ENCODE measurements around the gene WNT5A. TPM values are rescaled to one million over a fixed set of nuclear protein-coding genes. Genes with fewer than 3 reads are reported as not detected.

The WNT5A gene
- total RNA-seq, 1 donor from 2014 or later: 24.5 TPM

GRCh38 chr3:55521064-55521737 lies 34.1 kb upstream of the WNT5A start:
- Histone ChIP-seq H3K36me3 (no peaks in the 10 kb centered on the region), H3K9me3 (no peaks in the 10 kb centered on the region), H3K27ac (no peak overlapping the region), H3K4me3 (no peak overlapping the region), H3K4me1 (no peaks in the 10 kb centered on the region), H3K27me3 (peaks cover 10% of the 10 kb centered on the region)
- intact Hi-C loops (cut with DNase I): no loop called here
- DNase-seq (no peak), ATAC-seq (no peak)
- TF ChIP-seq CTCF (IDR thresholded peaks at IDR 0.05): no peak

DNA sequence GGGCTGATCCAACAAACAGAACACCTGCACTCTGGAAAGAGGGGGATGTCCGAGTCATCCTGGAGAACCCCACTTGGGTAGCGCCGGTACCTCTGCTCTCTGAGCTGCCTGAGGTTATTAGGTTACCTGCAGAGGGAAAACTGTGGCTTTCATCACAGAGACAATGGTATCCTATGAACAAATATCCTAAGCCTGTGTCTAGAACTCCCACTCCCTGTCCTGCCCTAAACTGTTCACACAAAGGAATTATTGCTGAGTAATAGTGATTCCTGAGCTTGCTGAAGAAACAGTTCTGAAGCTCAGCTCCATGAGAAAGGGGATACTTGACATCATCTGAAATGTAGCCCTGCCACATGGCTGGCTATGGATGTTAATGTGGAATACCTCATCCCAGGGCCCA lies 31.9 kb upstream of the WNT5A start:
- intact Hi-C loops (cut with DNase I): no loop called here
- H3K4me3 ChIP-seq: no peak overlapping the region
- no peaks in the 10 kb centered on the region for H3K4me1 ChIP-seq
- H3K27me3 ChIP-seq: peaks cover 10% of the 10 kb centered on the region
- H3K9me3 ChIP-seq: no peaks in the 10 kb centered on the region
- no peak overlapping the region for H3K27ac ChIP-seq
- no peaks in the 10 kb centered on the region for H3K36me3 ChIP-seq
- no peak for TF ChIP-seq CTCF (IDR thresholded peaks at IDR 0.05)
- ATAC-seq (no peak), DNase-seq (no peak)

DNA sequence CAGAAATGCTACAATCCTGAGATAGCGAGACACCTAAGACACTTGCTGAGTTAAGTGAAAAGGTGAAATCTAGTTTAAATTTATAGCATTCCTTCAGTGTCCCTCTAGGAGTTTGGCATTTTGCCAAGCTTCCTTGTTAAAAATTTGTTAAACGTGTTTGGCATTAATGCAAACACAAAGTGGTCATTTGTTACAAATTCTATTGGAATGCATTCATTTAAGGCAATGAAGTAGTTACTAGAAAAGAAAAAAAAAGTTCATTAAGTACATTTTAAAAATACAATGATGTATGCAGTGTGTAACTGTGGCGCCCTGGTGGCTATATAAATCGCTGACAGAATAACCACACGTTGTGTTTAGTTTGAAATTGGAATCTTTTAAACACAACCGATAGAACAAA lies 31.3 kb upstream of the WNT5A start:
- Histone ChIP-seq H3K27ac (no peak overlapping the region), H3K4me1 (no peaks in the 10 kb centered on the region), H3K36me3 (no peaks in the 10 kb centered on the region), H3K9me3 (no peaks in the 10 kb centered on the region), H3K27me3 (peaks cover 10% of the 10 kb centered on the region), H3K4me3 (no peak overlapping the region)
- intact Hi-C loops (cut with DNase I): no loop called here
- no peak for TF ChIP-seq CTCF (IDR thresholded peaks at IDR 0.05)
- ATAC-seq: no peak
- DNase-seq: no peak

DNA sequence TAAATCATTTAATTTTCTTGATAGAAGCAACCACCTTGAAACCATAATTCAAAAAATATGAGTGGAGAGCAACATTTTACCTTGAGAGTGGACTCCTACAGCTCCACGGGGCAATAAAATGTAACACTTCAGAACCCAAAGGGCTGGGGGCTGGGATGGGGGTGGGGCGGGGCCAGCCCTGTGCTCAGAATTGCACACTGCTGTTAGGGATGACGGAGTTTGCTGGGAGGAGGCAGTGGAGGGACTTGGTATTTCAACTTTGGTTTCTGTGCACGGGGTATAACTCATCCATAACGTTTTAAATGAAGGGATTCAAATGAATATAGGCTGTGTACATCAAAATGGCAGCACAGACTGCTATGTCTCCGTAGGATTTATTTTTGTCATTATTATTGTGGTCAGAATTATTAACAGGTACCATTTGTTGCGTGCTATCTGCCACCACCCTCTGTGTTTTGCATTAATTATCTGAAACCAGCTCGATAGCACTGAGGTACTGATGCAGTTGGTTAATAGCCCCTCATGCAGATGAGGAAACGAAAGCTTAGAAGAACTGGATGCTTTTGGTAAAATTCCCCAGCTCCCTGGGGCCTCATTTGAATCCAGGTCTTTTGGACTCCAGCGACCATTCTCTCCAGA lies 29.4 kb upstream of the WNT5A start:
- peaks cover 10% of the 10 kb centered on the region for H3K27me3 ChIP-seq
- no peaks in the 10 kb centered on the region for H3K4me1 ChIP-seq
- H3K4me3 ChIP-seq: no peak overlapping the region
- H3K9me3 ChIP-seq: no peaks in the 10 kb centered on the region
- no peak for DNase-seq
- no peak for TF ChIP-seq CTCF (IDR thresholded peaks at IDR 0.05)
- H3K36me3 ChIP-seq: no peaks in the 10 kb centered on the region
- no peak overlapping the region for H3K27ac ChIP-seq
- intact Hi-C loops (cut with DNase I): no loop called here
- no peak for ATAC-seq

- intact Hi-C loops (cut with DNase I): no loop called here
- Histone ChIP-seq H3K9me3 (no peaks in the 10 kb centered on the region), H3K36me3 (no peaks in the 10 kb centered on the region), H3K4me3 (no peak overlapping the region), H3K27me3 (peaks cover 10% of the 10 kb centered on the region), H3K4me1 (no peaks in the 10 kb centered on the region), H3K27ac (no peak overlapping the region)
- ATAC-seq: no peak
- DNase-seq: no peak
- TF ChIP-seq CTCF (IDR thresholded peaks at IDR 0.05): no peak
Measured at GRCh38 chr3:55515550-55516246, 28.6 kb upstream of the WNT5A start.

Measured in upper lobe of right lung (tissue), 1 donor.